Measurements from ENCODE around the gene RASD2.

DNA sequence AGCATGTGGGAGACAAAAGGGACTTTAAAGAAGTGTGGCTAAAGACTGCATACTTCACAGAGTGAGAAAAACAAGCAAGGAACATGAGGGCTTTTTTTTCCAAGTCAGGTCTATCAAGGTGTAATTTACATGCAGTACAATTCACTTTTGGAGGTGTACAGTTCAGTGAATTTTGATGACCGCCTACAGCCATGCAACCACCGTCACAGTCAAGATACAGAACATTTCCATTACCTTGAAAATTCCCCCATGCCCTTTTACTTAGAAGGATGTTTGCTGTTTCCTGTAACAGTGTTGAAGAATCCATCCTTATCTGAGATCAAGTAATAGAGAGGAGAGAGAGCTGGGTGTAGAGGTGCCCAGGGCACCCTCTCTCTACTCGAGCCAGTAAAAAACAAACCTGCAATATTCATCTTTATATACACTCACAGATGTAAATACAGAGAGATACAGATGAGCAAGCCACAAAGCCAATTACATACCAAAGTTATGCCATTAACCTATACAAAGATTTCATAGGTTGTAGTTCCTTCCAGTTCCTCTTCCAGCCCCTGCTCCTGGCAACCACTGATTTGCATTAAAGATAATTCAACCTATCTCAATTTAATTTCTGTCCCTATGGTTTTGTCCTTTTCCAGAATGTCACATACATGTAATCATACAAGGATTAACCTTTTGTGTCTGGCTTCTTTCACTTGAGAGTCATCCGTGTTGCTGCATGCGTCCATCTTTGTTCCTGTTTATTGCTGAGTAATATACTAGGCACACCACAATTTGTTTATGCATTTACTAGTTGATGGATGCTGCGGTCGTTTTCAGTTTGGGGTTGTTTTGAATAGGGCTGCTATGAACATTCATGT, 35.0 kb upstream of the RASD2 start:
- TF ChIP-seq EZH2 (IDR thresholded peaks at IDR 0.05; ENCODE audit: borderline replicate concordance, insufficient read depth, low read depth, low read length, poor library complexity, severe bottlenecking), result no peak
- TF ChIP-seq, protein P1, sequence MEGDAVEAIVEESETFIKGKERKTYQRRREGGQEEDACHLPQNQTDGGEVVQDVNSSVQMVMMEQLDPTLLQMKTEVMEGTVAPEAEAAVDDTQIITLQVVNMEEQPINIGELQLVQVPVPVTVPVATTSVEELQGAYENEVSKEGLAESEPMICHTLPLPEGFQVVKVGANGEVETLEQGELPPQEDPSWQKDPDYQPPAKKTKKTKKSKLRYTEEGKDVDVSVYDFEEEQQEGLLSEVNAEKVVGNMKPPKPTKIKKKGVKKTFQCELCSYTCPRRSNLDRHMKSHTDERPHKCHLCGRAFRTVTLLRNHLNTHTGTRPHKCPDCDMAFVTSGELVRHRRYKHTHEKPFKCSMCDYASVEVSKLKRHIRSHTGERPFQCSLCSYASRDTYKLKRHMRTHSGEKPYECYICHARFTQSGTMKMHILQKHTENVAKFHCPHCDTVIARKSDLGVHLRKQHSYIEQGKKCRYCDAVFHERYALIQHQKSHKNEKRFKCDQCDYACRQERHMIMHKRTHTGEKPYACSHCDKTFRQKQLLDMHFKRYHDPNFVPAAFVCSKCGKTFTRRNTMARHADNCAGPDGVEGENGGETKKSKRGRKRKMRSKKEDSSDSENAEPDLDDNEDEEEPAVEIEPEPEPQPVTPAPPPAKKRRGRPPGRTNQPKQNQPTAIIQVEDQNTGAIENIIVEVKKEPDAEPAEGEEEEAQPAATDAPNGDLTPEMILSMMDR (IDR thresholded peaks at IDR 0.05), result no peak

Data from B cell (primary cell).